H9 (cell line): ENCODE data around the gene CHMP4B. TPM values are rescaled to one million over a fixed set of nuclear protein-coding genes. Genes with fewer than 3 reads are reported as not detected.
A peak's percentile ranks its signal among the peaks of the same experiment; 100 is the strongest.

Experiments
- DNase-seq: peaks from one replicate; pipeline ENCODE4 v3.0.0-alpha.2; 2017
- H2AFZ ChIP-seq: one replicate; pipeline ENCODE4 v1.6.1; 2013; ENCODE audit warnings: mild to moderate bottlenecking, low read length, control low read depth, moderate library complexity
- H2AK5ac ChIP-seq: 2 replicates; pipeline ENCODE4 v1.6.1; 2013; ENCODE audit warnings: low read length, control low read depth, mixed read lengths; ENCODE audit not compliant: insufficient read length
- H2BK120ac ChIP-seq: one replicate; pipeline ENCODE4 v1.6.1; 2013; ENCODE audit warnings: low read depth, mild to moderate bottlenecking, low read length, control low read depth, inconsistent platforms; ENCODE audit not compliant: poor library complexity, severe bottlenecking
- H2BK12ac ChIP-seq: 2 replicates; pipeline ENCODE4 v1.6.1; 2013; ENCODE audit warnings: low read length, control low read depth, mixed read lengths, low read depth; ENCODE audit not compliant: insufficient read length
- H2BK15ac ChIP-seq: 2 replicates; pipeline ENCODE4 v1.6.1; 2013; ENCODE audit warnings: low read depth, low read length, control low read depth
- H2BK20ac ChIP-seq: one replicate; pipeline ENCODE4 v1.6.1; 2013; ENCODE audit warnings: low read depth, mild to moderate bottlenecking, low read length, control low read depth, inconsistent platforms; ENCODE audit not compliant: poor library complexity, severe bottlenecking
- H2BK5ac ChIP-seq: 2 replicates; pipeline ENCODE4 v1.6.1; 2013; ENCODE audit warnings: low read length, control low read depth, mixed read lengths; ENCODE audit not compliant: insufficient read length
- H3K14ac ChIP-seq: 2 replicates; pipeline ENCODE4 v1.6.1; 2013; ENCODE audit warnings: low read length, control low read depth; ENCODE audit not compliant: insufficient read depth
- H3K18ac ChIP-seq: 2 replicates; pipeline ENCODE4 v1.6.1; 2013; ENCODE audit warnings: low read depth, mild to moderate bottlenecking, mixed read lengths, low read length, control low read depth; ENCODE audit not compliant: insufficient read length
- H3K23ac ChIP-seq: 2 replicates; pipeline ENCODE4 v1.6.1; 2013; ENCODE audit warnings: low read length, control low read depth, mixed read lengths, low read depth; ENCODE audit not compliant: insufficient read length
- H3K23me2 ChIP-seq: 2 replicates; pipeline ENCODE4 v1.6.1; 2013; ENCODE audit warnings: low read depth, mild to moderate bottlenecking, mixed read lengths, low read length, control low read depth; ENCODE audit not compliant: insufficient read length, poor library complexity, severe bottlenecking
- H3K27ac ChIP-seq: 2 replicates; pipeline ENCODE4 v1.5.1; 2013; ENCODE audit warnings: low read length, control low read depth, mixed read lengths, low read depth; ENCODE audit not compliant: insufficient read length
- H3K27me3 ChIP-seq: 2 replicates; pipeline ENCODE4 v1.6.1; 2013; ENCODE audit warnings: low read length, control low read depth, inconsistent platforms; ENCODE audit not compliant: insufficient read depth
- H3K4ac ChIP-seq: 2 replicates; pipeline ENCODE4 v1.6.1; 2013; ENCODE audit warnings: low read depth, mild to moderate bottlenecking, control low read depth, inconsistent platforms, low read length, moderate library complexity
- H3K4me1 ChIP-seq: 2 replicates; pipeline ENCODE4 v1.6.1; 2013; ENCODE audit warnings: low read length, control low read depth, inconsistent platforms; ENCODE audit not compliant: insufficient read depth
- H3K4me2 ChIP-seq: 2 replicates; pipeline ENCODE4 v1.6.1; 2013; ENCODE audit warnings: low read length, control low read depth, mixed read lengths; ENCODE audit not compliant: insufficient read length, insufficient read depth
- H3K56ac ChIP-seq: 2 replicates; pipeline ENCODE4 v1.6.1; 2013; ENCODE audit warnings: low read depth, mild to moderate bottlenecking, mixed read lengths, low read length, control low read depth; ENCODE audit not compliant: insufficient read length
- H3K79me1 ChIP-seq: 2 replicates; pipeline ENCODE4 v1.6.1; 2013; ENCODE audit warnings: low read depth, mild to moderate bottlenecking, moderate library complexity, low read length, control low read depth, inconsistent platforms; ENCODE audit not compliant: insufficient read depth, poor library complexity, severe bottlenecking
- H3K79me2 ChIP-seq: 2 replicates; pipeline ENCODE4 v1.6.1; 2013; ENCODE audit warnings: low read length, control low read depth, inconsistent platforms; ENCODE audit not compliant: insufficient read depth
- H3K9ac ChIP-seq: 2 replicates; pipeline ENCODE4 v1.6.1; 2013; ENCODE audit warnings: low read length, control low read depth, mixed read lengths; ENCODE audit not compliant: insufficient read length; ENCODE audit errors: extremely low read depth
- H3K9me3 ChIP-seq: one replicate; pipeline ENCODE4 v1.6.1; 2013; ENCODE audit warnings: low read depth, low read length, inconsistent platforms; ENCODE audit not compliant: control insufficient read depth
- H3T11ph ChIP-seq: one replicate; pipeline ENCODE4 v1.6.1; 2013; ENCODE audit warnings: mild to moderate bottlenecking, low read length, control low read depth, inconsistent platforms
- H4K20me1 ChIP-seq: one replicate; pipeline ENCODE4 v1.6.1; 2013; ENCODE audit not compliant: control insufficient read depth, insufficient read length, insufficient read depth
- H4K5ac ChIP-seq: 2 replicates; pipeline ENCODE4 v1.6.1; 2013; ENCODE audit warnings: low read depth, mild to moderate bottlenecking, mixed read lengths, low read length, control low read depth; ENCODE audit not compliant: insufficient read length
- H4K8ac ChIP-seq: replicated peaks from 2 replicates; pipeline ENCODE4 v1.6.1; 2013; ENCODE audit warnings: low read length, control low read depth, mixed read lengths, low read depth; ENCODE audit not compliant: insufficient read length
- H4K91ac ChIP-seq: 2 replicates; pipeline ENCODE4 v1.6.1; 2013; ENCODE audit warnings: low read depth, mild to moderate bottlenecking, moderate library complexity, mixed read lengths, low read length, control low read depth; ENCODE audit not compliant: insufficient read length
- H3K27ac Mint-ChIP-seq, 3 experiments: 2 replicates in 2 of 3; 3 replicates in 1 of 3; pipeline ENCODE4 v1.8.0; 2020 to 2021; ENCODE audit warnings: mixed read lengths in 3 of 3, mild to moderate bottlenecking in 1 of 3, moderate library complexity in 1 of 3
- H3K27me3 Mint-ChIP-seq: 2 replicates; pipeline ENCODE4 v1.8.0; 2021; ENCODE audit warnings: low read depth, mild to moderate bottlenecking, moderate library complexity, mixed read lengths
- H3K36me3 Mint-ChIP-seq, 3 experiments: 2 replicates in 2 of 3; 3 replicates in 1 of 3; pipeline ENCODE4 v1.8.0; 2020 to 2021; ENCODE audit warnings: low read depth in 3 of 3, mixed read lengths in 3 of 3; ENCODE audit not compliant: insufficient read depth in 1 of 3
- H3K4me1 Mint-ChIP-seq, 2 experiments: 2 replicates each; pipeline ENCODE4 v1.8.0; 2020; ENCODE audit warnings: mixed read lengths in 2 of 2
- H3K4me3 Mint-ChIP-seq, 2 experiments: 2 replicates in 1 of 2; 3 replicates in 1 of 2; pipeline ENCODE4 v1.8.0; 2020 to 2021; ENCODE audit warnings: mild to moderate bottlenecking in 2 of 2, mixed read lengths in 2 of 2, moderate library complexity in 1 of 2
- H3K9me3 Mint-ChIP-seq, 2 experiments: 2 replicates in 1 of 2; 3 replicates in 1 of 2; pipeline ENCODE4 v1.8.0; 2020; ENCODE audit warnings: mild to moderate bottlenecking in 2 of 2, mixed read lengths in 2 of 2, moderate library complexity in 1 of 2
- WGBS: extraction: QIAGEN DNeasy Blood & Tissue Kit; methylation state at CpG from one replicate; pipeline ENCODE4 v1.1.7; 2013; ENCODE audit warnings: missing lambda C conversion rate, low lambda C conversion rate, mixed read lengths; ENCODE audit not compliant: insufficient read length; ENCODE audit errors: extremely low coverage; 5-methylcytosine and 5-hydroxymethylcytosine counted together
- total RNA-seq: library from RNA; stranded (reverse); gene quantifications from 2 replicates; pipeline ENCODE4 v1.2.1, GENCODE V29; 2021
- TF ChIP-seq, protein P1 (sequence below): fragments of 200-600 bp; sonication (generic); conservative IDR thresholded peaks from 3 replicates; pipeline ENCODE4 v1.8.0; 2021; ENCODE audit warnings: antibody characterized with exemption, mild to moderate bottlenecking

Gene CHMP4B
- total RNA-seq, 1 experiment from 2014 or later = 94.9 TPM

DNA sequence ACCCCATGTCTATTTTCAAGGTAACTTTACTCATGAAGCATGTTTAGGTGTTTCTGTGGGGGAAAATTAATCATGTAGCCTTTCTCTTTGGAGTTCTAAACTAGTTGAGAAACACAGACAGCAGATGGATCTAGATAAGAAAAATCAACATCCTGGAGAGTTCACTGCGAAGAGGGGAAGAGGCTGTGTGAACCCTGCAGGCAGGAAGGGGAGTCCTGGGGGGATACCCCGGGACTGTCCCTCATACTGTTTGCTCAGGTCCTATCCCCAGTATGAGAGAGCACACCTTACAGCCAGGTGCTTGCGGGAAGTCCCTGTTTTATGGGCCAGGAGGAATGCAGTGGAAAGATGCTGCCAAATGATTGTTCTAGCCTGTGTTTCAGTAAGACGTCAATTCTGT, 32.7 kb downstream of the CHMP4B start:
- no peaks in the 10 kb centered on the region for H3K79me1 ChIP-seq
- H3K56ac ChIP-seq = no peak overlapping the region
- no peak overlapping the region for H3K4me3 Mint-ChIP-seq
- H3K79me2 ChIP-seq = no peaks in the 10 kb centered on the region; the same call in 1 of the 2 replicates
- H3K4me1 ChIP-seq = peaks cover 17% of the 10 kb centered on the region; the same call in 1 of the 2 replicates
- H3K9me3 ChIP-seq = no peaks in the 10 kb centered on the region
- H3K18ac ChIP-seq = no peak overlapping the region
- H3K23ac ChIP-seq = no peak overlapping the region
- TF ChIP-seq, protein P1, sequence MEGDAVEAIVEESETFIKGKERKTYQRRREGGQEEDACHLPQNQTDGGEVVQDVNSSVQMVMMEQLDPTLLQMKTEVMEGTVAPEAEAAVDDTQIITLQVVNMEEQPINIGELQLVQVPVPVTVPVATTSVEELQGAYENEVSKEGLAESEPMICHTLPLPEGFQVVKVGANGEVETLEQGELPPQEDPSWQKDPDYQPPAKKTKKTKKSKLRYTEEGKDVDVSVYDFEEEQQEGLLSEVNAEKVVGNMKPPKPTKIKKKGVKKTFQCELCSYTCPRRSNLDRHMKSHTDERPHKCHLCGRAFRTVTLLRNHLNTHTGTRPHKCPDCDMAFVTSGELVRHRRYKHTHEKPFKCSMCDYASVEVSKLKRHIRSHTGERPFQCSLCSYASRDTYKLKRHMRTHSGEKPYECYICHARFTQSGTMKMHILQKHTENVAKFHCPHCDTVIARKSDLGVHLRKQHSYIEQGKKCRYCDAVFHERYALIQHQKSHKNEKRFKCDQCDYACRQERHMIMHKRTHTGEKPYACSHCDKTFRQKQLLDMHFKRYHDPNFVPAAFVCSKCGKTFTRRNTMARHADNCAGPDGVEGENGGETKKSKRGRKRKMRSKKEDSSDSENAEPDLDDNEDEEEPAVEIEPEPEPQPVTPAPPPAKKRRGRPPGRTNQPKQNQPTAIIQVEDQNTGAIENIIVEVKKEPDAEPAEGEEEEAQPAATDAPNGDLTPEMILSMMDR = no peak
- H4K5ac ChIP-seq = no peak overlapping the region
- no peak overlapping the region for H2BK20ac ChIP-seq
- H3T11ph ChIP-seq = no peak overlapping the region
- no peak overlapping the region for H3K4me2 ChIP-seq
- no CpG with 5 or more reads among the region's 4 CpGs for WGBS
- H4K91ac ChIP-seq = no peak overlapping the region
- H3K4ac ChIP-seq = no peak overlapping the region
- no peak overlapping the region for H2BK120ac ChIP-seq
- no peak overlapping the region for H4K8ac ChIP-seq
- no peak for DNase-seq
- no peak overlapping the region for H2BK12ac ChIP-seq
- no peak overlapping the region for H2AFZ ChIP-seq
- no peaks in the 10 kb centered on the region for H3K27me3 ChIP-seq
- H3K23me2 ChIP-seq = no peaks in the 10 kb centered on the region
- H4K20me1 ChIP-seq = peaks cover 2% of the 10 kb centered on the region
- H3K9me3 Mint-ChIP-seq = no peaks in the 10 kb centered on the region
- H3K36me3 Mint-ChIP-seq = peaks cover 3 to 7% (median 3%) of the 10 kb centered on the region in 3 experiments; a peak in 4 of 7 replicates
- H3K27me3 Mint-ChIP-seq = no peaks in the 10 kb centered on the region
- no peak overlapping the region for H3K9ac ChIP-seq
- no peak overlapping the region for H2AK5ac ChIP-seq
- H3K27ac Mint-ChIP-seq = peak overlapping the region in 2 of 3 experiments; percentile 0 to 41; a peak in 2 of 7 replicates
- no peak overlapping the region for H3K27ac ChIP-seq
- no peak overlapping the region for H2BK5ac ChIP-seq
- H3K14ac ChIP-seq = no peak overlapping the region
- H2BK15ac ChIP-seq = no peak overlapping the region
- H3K4me1 Mint-ChIP-seq = peaks cover 57 to 65% of the 10 kb centered on the region in 2 experiments
